Mesendoderm (in vitro differentiated cells): ENCODE measurements around the gene FAM163B.

Source experiments
- DNase-seq: peaks from one replicate; pipeline ENCODE4 v3.0.0; 2013
- H2AK5ac ChIP-seq: 2 replicates; pipeline ENCODE4 v1.6.1; 2013; ENCODE audit warnings: low read length, inconsistent platforms
- H2BK120ac ChIP-seq: 2 replicates; pipeline ENCODE4 v1.6.1; 2013; ENCODE audit warnings: low read depth, mild to moderate bottlenecking, low read length, moderate library complexity, mixed read lengths
- H2BK15ac ChIP-seq: replicated peaks from 2 replicates; pipeline ENCODE4 v1.6.1; 2013; ENCODE audit warnings: low read depth, mild to moderate bottlenecking, moderate library complexity
- H2BK5ac ChIP-seq: 2 replicates; pipeline ENCODE4 v1.6.1; 2013; ENCODE audit warnings: low read length, inconsistent platforms
- H3K18ac ChIP-seq: 2 replicates; pipeline ENCODE4 v1.6.1; 2013; ENCODE audit warnings: mild to moderate bottlenecking, low read length, mixed read lengths
- H3K23ac ChIP-seq: one replicate; pipeline ENCODE4 v1.6.1; 2013; ENCODE audit warnings: low read length
- H3K27ac ChIP-seq: 2 replicates; pipeline ENCODE4 v1.5.1; 2013; ENCODE audit warnings: low read depth, mild to moderate bottlenecking, inconsistent platforms, low read length, moderate library complexity
- H3K27me3 ChIP-seq: 2 replicates; pipeline ENCODE4 v1.6.1; 2013; ENCODE audit warnings: low read length, control low read depth, mild to moderate bottlenecking, inconsistent platforms; ENCODE audit not compliant: insufficient read depth, poor library complexity
- H3K36me3 ChIP-seq: 2 replicates; pipeline ENCODE4 v1.6.1; 2013; ENCODE audit warnings: low read length, inconsistent platforms; ENCODE audit not compliant: control insufficient read depth, insufficient read depth
- H3K4ac ChIP-seq: one replicate; pipeline ENCODE4 v1.6.1; 2013; ENCODE audit warnings: low read depth, mild to moderate bottlenecking, low read length, moderate library complexity
- H3K4me1 ChIP-seq: 2 replicates; pipeline ENCODE4 v1.6.1; 2013; ENCODE audit warnings: low read depth, low read length, inconsistent platforms; ENCODE audit not compliant: control insufficient read depth
- H3K4me2 ChIP-seq: 2 replicates; pipeline ENCODE4 v1.6.1; 2013; ENCODE audit warnings: low read length
- H3K4me3 ChIP-seq: 2 replicates; pipeline ENCODE4 v1.5.1; 2013; ENCODE audit warnings: mild to moderate bottlenecking, low read length
- H3K56ac ChIP-seq: one replicate; pipeline ENCODE4 v1.6.1; 2013; ENCODE audit warnings: low read length
- H3K79me1 ChIP-seq: 2 replicates; pipeline ENCODE4 v1.6.1; 2013; ENCODE audit warnings: low read length, inconsistent platforms
- H3K79me2 ChIP-seq: 2 replicates; pipeline ENCODE4 v1.6.1; 2013; ENCODE audit warnings: mild to moderate bottlenecking, low read length; ENCODE audit not compliant: control insufficient read depth, insufficient read depth
- H3K9ac ChIP-seq: 2 replicates; pipeline ENCODE4 v1.6.1; 2013; ENCODE audit warnings: low read length, inconsistent platforms
- H4K5ac ChIP-seq: one replicate; pipeline ENCODE4 v1.6.1; 2013; ENCODE audit warnings: low read length
- H4K8ac ChIP-seq: one replicate; pipeline ENCODE4 v1.6.1; 2013; ENCODE audit warnings: low read depth, mild to moderate bottlenecking, control low read depth, low read length, moderate library complexity
- WGBS: extraction: QIAGEN DNeasy Blood & Tissue Kit; methylation state at CpG from one replicate; pipeline ENCODE4 v1.1.7; 2013; ENCODE audit warnings: low lambda C conversion rate, missing lambda C conversion rate; ENCODE audit not compliant: insufficient coverage; ENCODE audit errors: extremely low coverage; 5-methylcytosine and 5-hydroxymethylcytosine counted together

FAM163B gene

DNA sequence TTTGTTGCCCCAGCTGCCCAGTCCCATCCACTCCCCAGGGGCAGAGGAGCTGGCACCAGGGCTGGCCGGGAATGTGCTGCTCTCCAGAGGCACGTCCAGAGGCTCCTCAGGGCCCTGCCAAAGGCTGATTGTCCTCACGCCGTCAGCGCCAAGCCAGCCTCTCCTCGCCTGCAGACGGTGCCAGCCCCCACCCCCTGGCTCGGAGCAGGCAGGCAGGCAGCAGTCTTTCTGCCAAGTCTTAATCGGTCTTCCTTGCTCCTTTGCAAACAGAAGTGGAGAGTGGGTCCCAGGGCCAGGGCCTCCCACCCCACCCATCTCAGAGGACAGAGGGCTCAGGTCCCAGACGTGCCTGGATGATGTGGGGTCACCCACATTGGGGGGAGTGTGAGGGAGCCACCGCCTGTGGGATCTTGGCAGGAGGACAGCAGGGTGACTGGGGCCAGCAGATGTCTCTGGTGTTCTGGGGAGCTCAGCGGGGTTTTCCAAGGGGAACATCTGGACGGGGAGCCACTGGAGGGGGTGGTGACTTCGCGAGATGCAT lies 36.3 kb downstream of the FAM163B start:
- whole genome bisulfite sequencing: no CpG with 5 or more reads among the region's 15 CpGs
- no peak overlapping the region for H3K23ac ChIP-seq
- H3K56ac ChIP-seq: no peak overlapping the region
- H3K18ac ChIP-seq: no peak overlapping the region
- H3K4me2 ChIP-seq: no peak overlapping the region
- no peak overlapping the region for H4K8ac ChIP-seq
- no peak overlapping the region for H3K4ac ChIP-seq
- H3K4me3 ChIP-seq: no peak overlapping the region
- no peak overlapping the region for H4K5ac ChIP-seq
- H2BK5ac ChIP-seq: no peak overlapping the region
- no peaks in the 10 kb centered on the region for H3K36me3 ChIP-seq
- H3K79me2 ChIP-seq: no peaks in the 10 kb centered on the region
- no peak for DNase-seq
- H3K27ac ChIP-seq: no peak overlapping the region
- no peaks in the 10 kb centered on the region for H3K27me3 ChIP-seq
- H2AK5ac ChIP-seq: no peak overlapping the region
- H2BK120ac ChIP-seq: no peak overlapping the region
- H3K79me1 ChIP-seq: no peaks in the 10 kb centered on the region
- no peak overlapping the region for H2BK15ac ChIP-seq
- H3K4me1 ChIP-seq: peaks cover 2% of the 10 kb centered on the region
- no peak overlapping the region for H3K9ac ChIP-seq

DNA sequence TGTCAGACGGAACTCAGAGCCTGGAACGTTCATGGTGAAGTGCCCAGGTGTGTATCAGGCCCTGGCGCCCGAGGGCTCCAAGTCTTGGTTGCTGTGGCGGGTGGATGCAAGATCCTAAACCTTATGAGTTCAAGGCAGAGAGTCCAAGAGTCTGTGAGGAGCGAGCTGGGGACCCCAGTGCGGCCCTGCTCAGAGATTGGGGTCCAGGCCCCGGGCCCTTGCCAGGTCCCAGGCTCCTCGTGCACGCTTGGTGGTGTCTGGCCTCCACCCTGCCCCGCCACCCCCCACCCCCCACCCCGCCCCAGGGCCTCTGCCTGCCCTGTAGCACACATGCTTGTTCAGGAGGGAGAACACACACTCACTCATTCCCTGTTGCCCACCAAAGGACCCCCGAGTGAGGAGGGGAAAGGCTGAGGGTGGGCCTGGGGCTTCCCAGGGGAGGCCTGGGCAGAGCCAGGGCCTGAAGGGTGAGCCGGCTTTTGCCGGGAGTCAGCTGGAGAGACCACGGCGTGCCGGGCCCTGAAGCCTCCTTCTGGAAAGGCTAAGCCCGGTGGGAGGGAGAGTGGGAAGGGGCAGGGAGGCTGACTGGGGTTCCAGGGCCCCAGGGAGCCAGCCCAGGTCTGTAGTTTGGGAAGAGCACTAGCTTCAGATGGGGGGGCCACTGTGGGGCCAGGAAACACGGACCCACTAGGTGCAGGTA lies 37.1 kb downstream of the FAM163B start:
- DNase-seq: no peak
- H3K18ac ChIP-seq: no peak overlapping the region
- no peaks in the 10 kb centered on the region for H3K36me3 ChIP-seq
- WGBS: no CpG with 5 or more reads among the region's 20 CpGs
- H2BK5ac ChIP-seq: no peak overlapping the region
- H3K27me3 ChIP-seq: no peaks in the 10 kb centered on the region
- no peaks in the 10 kb centered on the region for H3K79me2 ChIP-seq
- H3K79me1 ChIP-seq: no peaks in the 10 kb centered on the region
- H4K5ac ChIP-seq: no peak overlapping the region
- H3K27ac ChIP-seq: no peak overlapping the region
- no peak overlapping the region for H3K23ac ChIP-seq
- H2BK15ac ChIP-seq: no peak overlapping the region
- no peak overlapping the region for H3K4ac ChIP-seq
- no peak overlapping the region for H2AK5ac ChIP-seq
- H3K4me3 ChIP-seq: no peak overlapping the region
- H3K9ac ChIP-seq: no peak overlapping the region
- no peak overlapping the region for H2BK120ac ChIP-seq
- peaks cover 2% of the 10 kb centered on the region for H3K4me1 ChIP-seq
- no peak overlapping the region for H3K56ac ChIP-seq
- no peak overlapping the region for H3K4me2 ChIP-seq
- no peak overlapping the region for H4K8ac ChIP-seq

DNA sequence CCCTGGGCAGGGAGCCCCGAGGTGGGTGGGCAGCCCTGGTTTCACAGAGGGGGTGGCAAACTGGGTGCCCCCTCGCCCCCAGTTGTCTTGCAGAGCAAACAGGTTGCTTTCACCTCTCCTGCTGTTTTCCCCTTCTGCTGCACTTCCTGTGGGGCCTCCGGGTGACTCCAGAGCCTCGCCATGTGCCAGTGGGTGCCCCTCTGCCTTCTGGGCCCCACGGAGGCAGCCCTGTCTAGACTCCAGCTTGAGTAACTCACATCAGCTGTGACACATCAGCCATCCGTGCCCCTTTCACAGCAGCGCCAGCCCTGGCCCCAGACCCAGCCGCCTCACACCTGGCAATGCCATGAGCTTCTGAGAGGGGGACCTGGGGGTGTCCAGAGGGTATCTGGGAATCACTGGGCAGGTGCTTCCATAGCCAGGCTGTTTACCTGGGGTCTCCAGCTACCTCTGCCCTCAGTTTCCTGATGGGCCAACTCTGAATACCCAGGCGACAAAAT lies 37.7 kb downstream of the FAM163B start:
- H3K79me2 ChIP-seq: no peaks in the 10 kb centered on the region
- DNase-seq: no peak
- H3K4me1 ChIP-seq: no peaks in the 10 kb centered on the region
- H4K5ac ChIP-seq: no peak overlapping the region
- no peak overlapping the region for H3K4me2 ChIP-seq
- H2AK5ac ChIP-seq: no peak overlapping the region
- H4K8ac ChIP-seq: no peak overlapping the region
- no peak overlapping the region for H2BK120ac ChIP-seq
- H2BK15ac ChIP-seq: no peak overlapping the region
- no peak overlapping the region for H3K56ac ChIP-seq
- H3K9ac ChIP-seq: no peak overlapping the region
- H2BK5ac ChIP-seq: no peak overlapping the region
- H3K23ac ChIP-seq: no peak overlapping the region
- no CpG with 5 or more reads among the region's 9 CpGs for WGBS
- H3K27me3 ChIP-seq: no peaks in the 10 kb centered on the region
- H3K27ac ChIP-seq: no peak overlapping the region
- no peak overlapping the region for H3K4me3 ChIP-seq
- H3K79me1 ChIP-seq: no peaks in the 10 kb centered on the region
- no peak overlapping the region for H3K4ac ChIP-seq
- H3K36me3 ChIP-seq: no peaks in the 10 kb centered on the region
- no peak overlapping the region for H3K18ac ChIP-seq

DNA sequence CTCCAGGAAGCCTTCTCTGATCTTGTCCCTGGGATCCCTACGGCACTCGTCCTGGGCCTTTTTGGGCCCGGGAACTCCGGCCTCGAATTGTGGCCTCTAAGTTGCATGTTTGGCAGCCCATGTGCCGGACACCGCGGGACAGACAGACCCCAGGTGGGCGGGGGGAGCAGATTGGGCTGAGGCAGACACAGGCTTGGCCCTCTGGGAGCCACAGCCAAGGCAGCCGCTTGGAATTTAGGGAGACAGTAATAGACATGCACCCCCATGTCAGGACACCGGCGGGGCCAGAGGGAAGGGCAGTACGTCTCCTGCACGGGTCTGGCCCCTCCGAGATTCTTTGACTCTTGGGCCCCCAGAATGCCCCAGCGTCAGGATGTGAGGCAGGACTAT lies 38.5 kb downstream of the FAM163B start:
- Histone ChIP-seq H3K4me1 (no peaks in the 10 kb centered on the region), H2BK15ac (no peak overlapping the region), H3K9ac (no peak overlapping the region), H4K5ac (no peak overlapping the region), H3K56ac (peak overlapping the region; percentile 3), H3K79me1 (no peaks in the 10 kb centered on the region), H2BK5ac (no peak overlapping the region), H2AK5ac (no peak overlapping the region), H3K79me2 (no peaks in the 10 kb centered on the region), H4K8ac (no peak overlapping the region), H3K4me2 (no peak overlapping the region), H3K27me3 (no peaks in the 10 kb centered on the region), H3K4ac (no peak overlapping the region), H3K4me3 (no peak overlapping the region), H3K23ac (no peak overlapping the region), H3K36me3 (no peaks in the 10 kb centered on the region), H2BK120ac (no peak overlapping the region), H3K27ac (no peak overlapping the region), H3K18ac (no peak overlapping the region)
- no CpG with 5 or more reads among the region's 16 CpGs for WGBS
- no peak for DNase-seq

DNA sequence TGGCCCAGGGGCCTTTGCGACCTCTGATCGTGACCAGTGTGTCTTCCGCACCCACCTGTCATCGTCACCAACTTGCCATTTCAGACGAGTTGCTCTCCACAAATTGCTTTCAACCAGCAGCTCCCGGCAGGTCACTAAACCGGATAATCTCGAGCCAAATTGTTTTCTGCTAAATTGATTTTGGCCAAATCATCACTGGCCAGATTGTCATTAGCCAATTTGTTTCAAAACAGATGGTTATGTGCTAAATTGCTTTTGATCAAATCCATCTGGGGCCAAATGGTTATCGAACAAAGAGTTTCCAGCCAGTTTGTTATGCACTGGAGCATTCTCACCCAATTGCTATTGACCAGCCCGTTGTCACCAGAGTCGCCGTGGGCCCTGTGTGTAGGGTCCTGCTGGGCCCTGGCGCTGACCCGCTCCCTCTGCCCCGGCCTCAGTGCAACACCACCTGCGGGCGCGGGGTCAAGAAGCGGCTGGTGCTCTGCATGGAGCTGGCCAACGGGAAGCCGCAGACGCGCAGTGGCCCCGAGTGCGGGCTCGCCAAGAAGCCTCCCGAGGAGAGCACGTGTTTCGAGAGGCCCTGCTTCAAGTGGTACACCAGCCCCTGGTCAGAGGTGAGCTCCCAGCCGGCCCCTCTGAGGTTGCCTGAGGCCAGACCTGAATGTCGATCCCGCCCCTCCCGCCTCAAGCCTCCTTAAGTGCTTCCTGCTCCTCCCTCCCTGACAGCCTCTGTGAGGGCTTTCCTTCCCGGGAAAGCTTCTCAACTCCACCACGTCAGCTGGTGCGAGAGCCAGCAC lies 39.1 kb downstream of the FAM163B start:
- Histone ChIP-seq H3K27me3 (no peaks in the 10 kb centered on the region), H4K5ac (no peak overlapping the region), H3K36me3 (no peaks in the 10 kb centered on the region), H2BK5ac (no peak overlapping the region), H3K9ac (no peak overlapping the region), H2BK120ac (no peak overlapping the region), H3K56ac (peak overlapping the region; percentile 15), H3K23ac (no peak overlapping the region), H3K79me2 (no peaks in the 10 kb centered on the region), H2BK15ac (no peak overlapping the region), H4K8ac (no peak overlapping the region), H3K79me1 (no peaks in the 10 kb centered on the region), H3K4me2 (no peak overlapping the region), H3K4me1 (no peaks in the 10 kb centered on the region), H2AK5ac (no peak overlapping the region), H3K4me3 (no peak overlapping the region), H3K18ac (no peak overlapping the region), H3K27ac (no peak overlapping the region), H3K4ac (no peak overlapping the region)
- DNase-seq: peak; percentile 79
- WGBS: no CpG with 5 or more reads among the region's 36 CpGs
